Measurements from ENCODE around the gene CDKN1A. TPM values are rescaled to one million over a fixed set of nuclear protein-coding genes. Genes with fewer than 3 reads are reported as not detected.

Gene CDKN1A
- total RNA-seq, 1 donor from 2014 or later = 201 TPM

DNA sequence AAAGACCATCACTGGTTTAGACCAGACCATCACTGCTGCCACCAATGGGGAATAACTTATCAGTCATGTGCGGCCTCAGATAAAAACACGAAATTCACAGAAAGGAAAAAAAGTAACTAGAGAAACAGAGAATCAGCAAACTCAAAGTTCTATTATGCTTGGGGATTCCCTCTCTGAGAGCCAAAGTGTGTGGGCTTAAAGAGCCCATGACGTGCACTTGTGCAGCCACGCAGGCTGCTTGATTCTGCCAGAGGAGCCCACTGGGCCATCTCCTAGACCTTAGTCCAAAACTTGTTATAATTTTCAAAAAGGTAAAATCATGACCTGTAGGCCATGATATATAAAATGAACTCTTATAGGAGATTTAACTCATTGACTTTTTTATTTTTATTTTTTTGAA lies 34.3 kb downstream of the CDKN1A start:
- TF ChIP-seq, protein P1, sequence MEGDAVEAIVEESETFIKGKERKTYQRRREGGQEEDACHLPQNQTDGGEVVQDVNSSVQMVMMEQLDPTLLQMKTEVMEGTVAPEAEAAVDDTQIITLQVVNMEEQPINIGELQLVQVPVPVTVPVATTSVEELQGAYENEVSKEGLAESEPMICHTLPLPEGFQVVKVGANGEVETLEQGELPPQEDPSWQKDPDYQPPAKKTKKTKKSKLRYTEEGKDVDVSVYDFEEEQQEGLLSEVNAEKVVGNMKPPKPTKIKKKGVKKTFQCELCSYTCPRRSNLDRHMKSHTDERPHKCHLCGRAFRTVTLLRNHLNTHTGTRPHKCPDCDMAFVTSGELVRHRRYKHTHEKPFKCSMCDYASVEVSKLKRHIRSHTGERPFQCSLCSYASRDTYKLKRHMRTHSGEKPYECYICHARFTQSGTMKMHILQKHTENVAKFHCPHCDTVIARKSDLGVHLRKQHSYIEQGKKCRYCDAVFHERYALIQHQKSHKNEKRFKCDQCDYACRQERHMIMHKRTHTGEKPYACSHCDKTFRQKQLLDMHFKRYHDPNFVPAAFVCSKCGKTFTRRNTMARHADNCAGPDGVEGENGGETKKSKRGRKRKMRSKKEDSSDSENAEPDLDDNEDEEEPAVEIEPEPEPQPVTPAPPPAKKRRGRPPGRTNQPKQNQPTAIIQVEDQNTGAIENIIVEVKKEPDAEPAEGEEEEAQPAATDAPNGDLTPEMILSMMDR (IDR thresholded peaks at IDR 0.05) = no peak
- Mint-ChIP-seq H3K9me3 (ENCODE audit: unreplicated experiment) (no peaks in the 10 kb centered on the region), H3K4me3 (ENCODE audit: unreplicated experiment) (no peak overlapping the region), H3K27ac (ENCODE audit: unreplicated experiment) (no peak overlapping the region), H3K27me3 (ENCODE audit: unreplicated experiment) (no peaks in the 10 kb centered on the region), H3K4me1 (ENCODE audit: unreplicated experiment) (peaks cover 7% of the 10 kb centered on the region), H3K36me3 (ENCODE audit: unreplicated experiment) (no peaks in the 10 kb centered on the region)
- DNase-seq (ENCODE audit: extremely low spot score, unreplicated experiment) = no peak

DNA sequence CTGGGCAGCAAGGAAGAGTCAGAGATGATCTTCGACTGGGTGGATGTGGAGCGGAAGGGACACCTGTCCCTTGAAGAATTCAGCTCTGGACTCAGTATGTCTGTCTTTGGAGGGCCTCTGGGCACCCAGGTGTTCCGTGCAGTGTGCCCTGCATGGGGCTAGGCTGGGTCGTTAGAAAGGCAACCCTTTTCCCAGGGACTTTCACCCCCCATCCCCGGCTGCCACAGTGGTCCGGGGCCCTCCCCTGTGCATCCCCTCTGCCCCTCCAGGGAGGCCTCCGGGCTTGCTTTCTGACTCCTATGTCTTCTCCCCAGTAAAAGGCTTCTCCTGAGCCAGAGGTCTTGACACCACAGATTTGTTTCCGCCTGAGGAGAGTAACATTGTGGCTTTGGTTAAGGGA lies 35.3 kb downstream of the CDKN1A start:
- peaks cover 7% of the 10 kb centered on the region for H3K4me1 Mint-ChIP-seq (ENCODE audit: unreplicated experiment)
- H3K9me3 Mint-ChIP-seq (ENCODE audit: unreplicated experiment) = no peaks in the 10 kb centered on the region
- DNase-seq (ENCODE audit: extremely low spot score, unreplicated experiment) = no peak
- H3K27ac Mint-ChIP-seq (ENCODE audit: unreplicated experiment) = no peak overlapping the region
- no peak overlapping the region for H3K4me3 Mint-ChIP-seq (ENCODE audit: unreplicated experiment)
- H3K36me3 Mint-ChIP-seq (ENCODE audit: unreplicated experiment) = no peaks in the 10 kb centered on the region
- TF ChIP-seq, protein P1 (IDR thresholded peaks at IDR 0.05) = no peak
- no peaks in the 10 kb centered on the region for H3K27me3 Mint-ChIP-seq (ENCODE audit: unreplicated experiment)

- H3K27ac Mint-ChIP-seq (ENCODE audit: unreplicated experiment) = no peak overlapping the region
- no peak overlapping the region for H3K4me3 Mint-ChIP-seq (ENCODE audit: unreplicated experiment)
- no peak for DNase-seq (ENCODE audit: extremely low spot score, unreplicated experiment)
- H3K27me3 Mint-ChIP-seq (ENCODE audit: unreplicated experiment) = no peaks in the 10 kb centered on the region
- TF ChIP-seq, protein P1 (IDR thresholded peaks at IDR 0.05) = no peak
- no peaks in the 10 kb centered on the region for H3K36me3 Mint-ChIP-seq (ENCODE audit: unreplicated experiment)
- no peaks in the 10 kb centered on the region for H3K9me3 Mint-ChIP-seq (ENCODE audit: unreplicated experiment)
- peaks cover 7% of the 10 kb centered on the region for H3K4me1 Mint-ChIP-seq (ENCODE audit: unreplicated experiment)
These were observed 36.0 kb downstream of the CDKN1A start for GRCh38 chr6:36714511-36714910.

DNA sequence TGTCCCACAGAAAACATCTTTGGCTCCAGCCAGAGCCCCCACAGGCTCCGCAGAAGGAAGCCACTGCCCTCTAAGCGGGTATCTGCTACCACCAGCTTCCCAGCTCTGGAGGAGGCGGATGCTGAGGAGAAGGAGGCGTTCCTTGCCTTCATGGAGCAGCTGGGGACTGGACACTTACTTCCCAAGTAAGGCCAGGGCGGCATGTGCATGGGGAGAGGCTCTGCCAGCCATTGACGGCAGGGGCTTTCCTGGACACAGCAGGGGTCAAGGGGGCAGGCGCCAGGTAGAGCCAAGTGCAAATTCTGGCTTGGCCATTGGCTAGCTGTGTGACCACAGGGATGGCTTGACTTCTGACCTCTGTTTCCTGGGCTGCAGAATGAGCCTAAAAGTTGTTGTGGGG lies 37.0 kb downstream of the CDKN1A start:
- Mint-ChIP-seq H3K27me3 (ENCODE audit: unreplicated experiment) (no peaks in the 10 kb centered on the region), H3K36me3 (ENCODE audit: unreplicated experiment) (no peaks in the 10 kb centered on the region), H3K4me3 (ENCODE audit: unreplicated experiment) (no peak overlapping the region), H3K4me1 (ENCODE audit: unreplicated experiment) (peaks cover 7% of the 10 kb centered on the region), H3K27ac (ENCODE audit: unreplicated experiment) (no peak overlapping the region), H3K9me3 (ENCODE audit: unreplicated experiment) (no peaks in the 10 kb centered on the region)
- no peak for DNase-seq (ENCODE audit: extremely low spot score, unreplicated experiment)
- TF ChIP-seq, protein P1 (IDR thresholded peaks at IDR 0.05) = no peak

- H3K27ac Mint-ChIP-seq (ENCODE audit: unreplicated experiment) = no peak overlapping the region
- TF ChIP-seq, protein P1 (IDR thresholded peaks at IDR 0.05) = no peak
- H3K27me3 Mint-ChIP-seq (ENCODE audit: unreplicated experiment) = no peaks in the 10 kb centered on the region
- DNase-seq (ENCODE audit: extremely low spot score, unreplicated experiment) = no peak
- H3K36me3 Mint-ChIP-seq (ENCODE audit: unreplicated experiment) = no peaks in the 10 kb centered on the region
- H3K4me3 Mint-ChIP-seq (ENCODE audit: unreplicated experiment) = no peak overlapping the region
- peaks cover 5% of the 10 kb centered on the region for H3K4me1 Mint-ChIP-seq (ENCODE audit: unreplicated experiment)
- H3K9me3 Mint-ChIP-seq (ENCODE audit: unreplicated experiment) = no peaks in the 10 kb centered on the region
These were observed 38.1 kb downstream of the CDKN1A start for GRCh38 chr6:36716476-36717093.
